GM11168 (cell line): ENCODE data around the gene RPS27.

Experiments
- in situ Hi-C: fragments of 300-500 bp; cut with MboI; formaldehyde crosslinking; loops from one replicate; pipeline ENCODE4 v1.12.0; 2022; ENCODE audit warnings: low sequenced_read_pairs; ENCODE audit not compliant: unreplicated experiment

RPS27 gene

DNA sequence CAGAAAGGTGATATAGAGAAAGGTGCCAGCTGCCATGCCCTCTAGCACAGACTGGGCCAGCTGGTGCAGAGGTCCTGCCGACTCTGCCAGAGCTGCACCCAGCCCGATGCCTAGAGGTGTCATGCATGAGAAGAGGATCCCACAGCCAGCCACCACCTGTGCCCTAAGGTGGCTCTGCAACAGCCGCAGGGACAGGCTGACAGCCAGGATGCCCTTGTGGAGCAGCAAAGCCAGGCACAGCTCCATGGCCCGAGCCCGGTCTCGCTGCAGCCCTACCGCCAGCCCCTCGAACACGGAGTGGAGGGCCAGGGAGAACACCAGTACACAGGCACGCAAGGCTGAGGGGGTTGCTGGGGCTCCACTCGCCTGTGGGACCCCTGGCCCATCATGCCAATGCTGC is 30.4 kb upstream of the RPS27 start:
- in situ Hi-C loops = loop anchor here (10.0 kb wide), 1 partner anchor 165 kb away; no protein-coding TSS in a partner anchor

- in situ Hi-C loops = loop anchor here (10.0 kb wide), 1 partner anchor 167 kb away; no protein-coding TSS in a partner anchor
Measured at GRCh38 chr1:153961421-153961820, 29.1 kb upstream of the RPS27 start.

DNA sequence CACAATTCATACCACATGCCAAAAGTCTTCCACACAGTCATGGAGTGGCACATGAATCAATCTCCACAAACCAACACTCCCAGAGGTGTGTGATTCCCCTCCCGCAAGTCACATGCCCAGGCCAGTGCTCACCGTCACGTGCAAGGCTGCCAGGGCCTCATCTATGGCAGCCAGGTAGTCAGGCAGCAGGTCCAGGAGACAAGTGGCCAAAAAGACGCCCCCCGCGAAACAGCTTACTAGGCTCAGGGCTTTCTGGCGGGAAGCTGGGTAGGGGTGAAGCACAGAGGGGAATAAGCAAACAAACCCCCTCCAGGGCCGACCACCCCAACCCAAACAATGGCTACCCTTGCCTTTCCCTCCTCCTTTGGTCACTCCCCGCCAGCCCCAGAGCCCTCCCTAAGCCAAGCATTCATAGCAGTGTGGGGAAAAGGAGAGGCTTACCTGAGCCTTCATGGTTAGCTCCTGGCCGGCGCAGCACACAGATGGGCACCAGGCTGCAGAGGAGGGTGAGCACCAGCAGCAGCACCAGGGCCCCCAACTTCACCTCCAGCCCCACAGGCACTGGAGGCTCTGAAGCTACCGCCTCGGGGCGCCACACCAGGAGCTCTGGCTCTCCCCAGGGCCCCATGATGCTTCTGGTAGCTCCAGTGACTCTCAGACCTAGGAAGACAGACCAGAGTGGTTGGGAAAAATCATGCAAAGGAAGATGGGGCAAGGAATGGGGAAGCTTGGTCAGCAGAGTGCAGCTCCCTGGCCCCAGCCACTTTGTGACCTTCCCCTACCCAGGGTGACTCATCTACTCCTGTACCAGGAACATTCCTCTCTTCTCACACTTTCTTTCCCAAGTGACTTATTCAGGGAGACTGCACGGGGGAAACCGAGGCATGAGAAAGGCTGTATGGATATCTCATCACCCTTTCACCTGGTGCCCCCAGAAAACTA is 28.2 kb upstream of the RPS27 start:
- in situ Hi-C loops = loop anchor here (10.0 kb wide), 1 partner anchor 168 kb away; no protein-coding TSS in a partner anchor

- in situ Hi-C loops = loop anchor here (10.0 kb wide), 1 partner anchor 168 kb away; no protein-coding TSS in a partner anchor
Measured at GRCh38 chr1:153963030-153963849, 27.3 kb upstream of the RPS27 start, which contains the start of gene SLC39A1. Gene SLC39A1, minus strand, starts transcription at chr1:153963537. Its CDS starts 822 bp downstream, at chr1:153962715.

- in situ Hi-C loops = loop anchor here (10.0 kb wide), 1 partner anchor 169 kb away; no protein-coding TSS in a partner anchor
Measured at GRCh38 chr1:153963850-153964331, 26.7 kb upstream of the RPS27 start.

GRCh38 chr1:153967107-153967999 is 23.2 kb upstream of the RPS27 start, which contains the start of gene CREB3L4:
Gene CREB3L4, plus strand, starts transcription at chr1:153967902. Its CDS starts 624 bp downstream, at chr1:153968526.
- in situ Hi-C loops = loop anchor here (10.0 kb wide), 1 partner anchor 173 kb away; no protein-coding TSS in a partner anchor

- in situ Hi-C loops = loop anchor here (10.0 kb wide), 1 partner anchor 173 kb away; no protein-coding TSS in a partner anchor
Measured at GRCh38 chr1:153968000-153968363, 22.6 kb upstream of the RPS27 start.

DNA sequence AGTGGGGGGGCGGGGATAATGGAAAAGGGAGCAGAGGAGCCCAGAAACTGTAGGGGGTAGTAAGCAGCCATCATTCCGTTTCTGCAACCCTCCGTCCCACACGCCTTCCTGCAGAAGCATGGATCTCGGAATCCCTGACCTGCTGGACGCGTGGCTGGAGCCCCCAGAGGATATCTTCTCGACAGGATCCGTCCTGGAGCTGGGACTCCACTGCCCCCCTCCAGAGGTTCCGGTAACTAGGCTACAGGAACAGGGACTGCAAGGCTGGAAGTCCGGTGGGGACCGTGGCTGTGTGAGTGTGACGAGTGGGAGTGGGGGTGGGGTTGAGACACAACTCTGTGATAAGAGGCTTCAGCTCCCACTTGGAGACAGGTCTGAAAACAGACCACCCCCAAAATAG is 22.2 kb upstream of the RPS27 start:
- in situ Hi-C loops = loop anchor here (10.0 kb wide), 1 partner anchor 174 kb away; no protein-coding TSS in a partner anchor

DNA sequence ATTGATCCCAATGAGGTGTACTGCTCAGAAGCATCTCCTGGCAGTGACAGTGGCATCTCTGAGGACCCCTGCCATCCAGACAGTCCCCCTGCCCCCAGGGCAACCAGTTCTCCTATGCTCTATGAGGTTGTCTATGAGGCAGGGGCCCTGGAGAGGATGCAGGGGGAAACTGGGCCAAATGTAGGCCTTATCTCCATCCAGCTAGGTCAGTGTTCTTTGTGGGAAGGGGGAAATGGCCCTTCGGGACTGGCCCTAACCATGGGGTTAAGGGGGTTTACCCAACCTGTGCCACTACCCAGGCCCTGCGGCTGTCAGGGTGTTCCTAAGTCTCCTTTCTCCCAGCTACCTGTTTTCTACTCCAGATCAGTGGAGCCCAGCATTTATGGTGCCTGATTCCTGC is 21.6 kb upstream of the RPS27 start:
- in situ Hi-C loops = loop anchor here (10.0 kb wide), 1 partner anchor 174 kb away; no protein-coding TSS in a partner anchor

DNA sequence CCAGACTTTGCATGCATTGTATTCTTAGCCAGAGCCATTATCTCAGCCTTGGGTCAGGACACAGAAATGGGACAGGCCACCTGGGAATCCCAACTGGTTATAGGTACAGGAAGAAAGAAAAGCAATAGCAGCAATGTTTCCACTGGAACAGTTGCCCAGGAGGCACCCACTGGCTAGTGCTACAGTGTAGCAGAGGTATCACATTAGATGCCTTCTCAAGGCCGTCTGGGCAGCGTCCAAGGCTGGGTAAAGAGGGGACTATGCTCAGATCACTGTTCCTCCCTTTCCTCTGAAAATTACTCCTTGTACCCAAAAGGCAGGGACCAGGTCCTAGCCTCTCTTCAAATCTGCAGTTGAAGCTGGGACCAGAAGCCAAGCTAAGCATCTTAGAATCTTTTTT is 20.2 kb upstream of the RPS27 start:
- in situ Hi-C loops = loop anchor here (10.0 kb wide), 1 partner anchor 296 kb away; the partner anchor contains the start of genes ILF2 and NPR1

GRCh38 chr1:153973071-153973470 is 17.5 kb upstream of the RPS27 start:
- in situ Hi-C loops = loop anchor here (10.0 kb wide), 1 partner anchor 298 kb away; the partner anchor contains the start of genes ILF2 and NPR1

GRCh38 chr1:153973525-153973924 is 17.0 kb upstream of the RPS27 start:
- in situ Hi-C loops = loop anchor here (10.0 kb wide), 1 partner anchor 299 kb away; the partner anchor contains the start of genes ILF2 and NPR1

DNA sequence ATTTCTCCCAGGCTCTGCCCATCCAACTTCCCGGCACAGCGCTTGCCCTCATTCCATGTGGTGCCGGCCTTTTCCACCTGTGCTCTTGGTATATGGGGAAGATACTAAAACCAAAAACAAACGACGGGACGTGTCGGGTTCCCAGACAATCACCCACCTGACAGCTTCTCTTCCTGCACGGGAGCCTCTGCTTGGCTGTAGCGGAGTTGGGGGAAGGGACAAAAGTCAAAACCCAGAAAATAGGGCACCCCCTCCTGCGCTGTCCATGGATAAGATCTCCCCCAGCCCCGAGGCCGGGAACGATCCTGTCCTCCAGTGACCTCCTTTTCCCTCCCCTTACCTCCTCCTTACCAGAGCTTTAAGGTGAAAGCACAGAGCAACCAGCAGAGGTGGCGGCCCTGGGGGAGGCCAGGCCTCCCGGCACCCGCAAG is 13.7 kb upstream of the RPS27 start:
- in situ Hi-C loops = loop anchor here (10.0 to 25.0 kb wide), 2 partner anchors 302 to 465 kb away; partner anchors contain the start of genes ILF2 and NPR1

GRCh38 chr1:153977250-153978240 is 13.0 kb upstream of the RPS27 start, which contains the start of gene JTB:
Gene JTB, minus strand, starts transcription at chr1:153977674. Its CDS starts 422 bp downstream, at chr1:153977252.
- in situ Hi-C loops = loop anchor here (10.0 to 25.0 kb wide), 2 partner anchors 303 to 465 kb away; partner anchors contain the start of genes ILF2 and NPR1

- in situ Hi-C loops = loop anchor here (10.0 to 25.0 kb wide), 2 partner anchors 304 to 466 kb away; partner anchors contain the start of genes ILF2 and NPR1
Measured at GRCh38 chr1:153978274-153978909, 12.2 kb upstream of the RPS27 start.

- in situ Hi-C loops = loop anchor here (10.0 to 25.0 kb wide), 2 partner anchors 304 to 467 kb away; partner anchors contain the start of genes ILF2 and NPR1
Measured at GRCh38 chr1:153979091-153979490, 11.5 kb upstream of the RPS27 start.
